HepG2 (cell line): Measurements from ENCODE around the gene FAAH2. TPM values are rescaled to one million over a fixed set of nuclear protein-coding genes. Genes with fewer than 3 reads are reported as not detected.
A peak's percentile ranks its signal among the peaks of the same experiment; 100 is the strongest.

ENCODE experiments used
- ATAC-seq: fragments of 200-7000 bp; cut with Tn5 transposase; 3 replicates; pipeline ENCODE4 v1.9.1; 2020; ENCODE audit warnings: mild to moderate bottlenecking, moderate library complexity
- BruUV-seq: library from RNA; stranded (reverse); fragments of 400-500 nt; replicated peaks from 2 replicates; lab custom pipeline; 2021; lab: Mats Ljungman, UMichigan
- CTCF ChIA-PET: fragments of 300-600 bp; formaldehyde crosslinking; extraction: SDS; loops from one replicate; lab custom pipeline; 2021; ENCODE audit warnings: low total read pairs, inconsistent platforms, low intra/inter-chr PET ratio; lab: Yijun Ruan, JAX
- POLR2A ChIA-PET: fragments of 350-600 bp; sonication (Branson Sonifier 250); formaldehyde crosslinking; loops from one replicate; lab custom pipeline; 2020; ENCODE audit warnings: antibody characterized with exemption, inconsistent platforms; lab: Yijun Ruan, JAX
- DNase-seq: peaks from one replicate; pipeline ENCODE4 v3.0.0-alpha.2; 2015; ENCODE audit warnings: low spot score
- FAIRE-seq: peaks from 3 replicates; lab custom pipeline; 2011; peaks lifted over from hg19 to GRCh38; lab: Jason Lieb, UNC
- H2AFZ ChIP-seq: one replicate; pipeline ENCODE4 v1.6.1; 2011; ENCODE audit warnings: low read length, inconsistent platforms
- H3K27ac ChIP-seq: fragments of 300-600 bp; 3 replicates; pipeline ENCODE4 v1.8.0; 2011; ENCODE audit warnings: mixed run types, mild to moderate bottlenecking, mixed read lengths, low read length, inconsistent platforms; ENCODE audit not compliant: insufficient read depth; ENCODE audit errors: extremely low read length
- H3K27me3 ChIP-seq, 2 experiments: fragments of 200-600 bp in 1 of 2; 2 replicates in 1 of 2; 3 replicates in 1 of 2; pipeline versions ENCODE4 v1.6.0 to v1.8.0; 2011; ENCODE audit warnings: low read length in 2 of 2, mild to moderate bottlenecking in 2 of 2, moderate library complexity in 2 of 2, inconsistent platforms in 1 of 2; ENCODE audit not compliant: insufficient read depth in 2 of 2, control insufficient read depth in 1 of 2
- H3K36me3 ChIP-seq, 2 experiments: fragments of 200-600 bp in 1 of 2; replicated peaks in 1 of 2; 2 replicates in 1 of 2; 3 replicates in 1 of 2; pipeline versions ENCODE4 v1.5.1 to v1.8.0; 2011; ENCODE audit warnings: low read length in 2 of 2, inconsistent platforms in 1 of 2; ENCODE audit not compliant: insufficient read depth in 2 of 2, control insufficient read depth in 1 of 2
- H3K4me1 ChIP-seq: 2 replicates; pipeline ENCODE4 v1.5.1; 2012; ENCODE audit warnings: low read length, inconsistent platforms; ENCODE audit not compliant: insufficient read depth
- H3K4me2 ChIP-seq: 2 replicates; pipeline ENCODE4 v1.6.0; 2011; ENCODE audit warnings: low read depth, low read length, inconsistent platforms
- H3K4me3 ChIP-seq, 3 experiments: fragments of 200-600 bp in 1 of 3; sonication (generic), shearing (Covaris generic) in 1 of 3; replicated peaks in 1 of 3; 2 replicates each; pipeline ENCODE4 v1.5.1; 2011 to 2016; ENCODE audit warnings: low read length in 3 of 3, inconsistent platforms in 2 of 3, low read depth in 2 of 3, mild to moderate bottlenecking in 2 of 3, control low read depth in 1 of 3, mixed read lengths in 1 of 3; ENCODE audit not compliant: insufficient read depth in 1 of 3
- H3K79me2 ChIP-seq: one replicate; pipeline ENCODE4 v1.6.1; 2011; ENCODE audit warnings: low read length, inconsistent platforms; ENCODE audit not compliant: insufficient read depth
- H3K9ac ChIP-seq: 2 replicates; pipeline ENCODE4 v1.6.0; 2011; ENCODE audit warnings: mild to moderate bottlenecking, low read depth, low read length, inconsistent platforms; ENCODE audit not compliant: insufficient read depth
- H3K9me3 ChIP-seq: 2 replicates; pipeline ENCODE4 v1.5.1; 2012; ENCODE audit warnings: mild to moderate bottlenecking, low read length
- H4K20me1 ChIP-seq: 2 replicates; pipeline ENCODE4 v1.6.0; 2011; ENCODE audit warnings: inconsistent platforms, mild to moderate bottlenecking, low read length, moderate library complexity; ENCODE audit not compliant: insufficient read depth
- ARNT ChIP-seq: fragments of 450-650 bp; IDR thresholded peaks from 2 replicates; pipeline ENCODE4 v1.6.1; 2017
- EP300 ChIP-seq, 3 experiments: sonication (generic) in 1 of 3; formaldehyde crosslinking in 1 of 3; IDR thresholded peaks; 2 replicates each; pipeline versions ENCODE4 v1.5.1 to v1.6.1; 2011 to 2020; ENCODE audit warnings: low read depth in 2 of 3, low read length in 2 of 3, borderline replicate concordance in 1 of 3, improper control_type of control experiment in 1 of 3, mild to moderate bottlenecking in 1 of 3, missing genetic modification reagents in 1 of 3, moderate library complexity in 1 of 3
- FOXP4 ChIP-seq: sonication (generic); formaldehyde crosslinking; IDR thresholded peaks from 2 replicates; pipeline ENCODE4 v1.4.0; 2020; ENCODE audit warnings: missing genetic modification reagents
- HMGXB3 ChIP-seq: sonication (generic); formaldehyde crosslinking; IDR thresholded peaks from 2 replicates; pipeline ENCODE4 v1.4.0; 2020; ENCODE audit warnings: missing genetic modification reagents, borderline replicate concordance
- HNF4A ChIP-seq: sonication (generic); formaldehyde crosslinking; IDR thresholded peaks from 2 replicates; pipeline ENCODE4 v1.4.0; 2020; ENCODE audit warnings: missing genetic modification reagents
- NCOA5 ChIP-seq: sonication (generic); formaldehyde crosslinking; IDR thresholded peaks from 2 replicates; pipeline ENCODE4 v1.4.0; 2020; ENCODE audit warnings: missing genetic modification reagents
- PAXIP1 ChIP-seq: sonication (generic); formaldehyde crosslinking; conservative IDR thresholded peaks from 2 replicates; pipeline ENCODE4 v1.4.0; 2020; ENCODE audit warnings: mild to moderate bottlenecking, missing genetic modification reagents, moderate library complexity
- RBM39 ChIP-seq: fragments of 200-400 bp; formaldehyde crosslinking; IDR thresholded peaks from one replicate; pipeline ENCODE4 v1.6.1; 2018; ENCODE audit warnings: antibody characterized with exemption, mild to moderate bottlenecking, low read depth, low read length; ENCODE audit not compliant: poor library complexity, severe bottlenecking
- SMC3 ChIP-seq: IDR thresholded peaks from 2 replicates; pipeline ENCODE4 v1.6.1; 2011; ENCODE audit warnings: low read length, improper control_type of control experiment
- SP2 ChIP-seq: sonication (generic); formaldehyde crosslinking; IDR thresholded peaks from 2 replicates; pipeline ENCODE4 v1.5.1; 2020; ENCODE audit warnings: mild to moderate bottlenecking, missing genetic modification reagents
- ZNF160 ChIP-seq: sonication (generic); formaldehyde crosslinking; IDR thresholded peaks from 2 replicates; pipeline ENCODE4 v1.8.0; 2022; ENCODE audit warnings: mild to moderate bottlenecking, inconsistent platforms, missing genetic modification reagents
- ZNF484 ChIP-seq: sonication (generic); formaldehyde crosslinking; IDR thresholded peaks from 2 replicates; pipeline ENCODE4 v1.5.1; 2020; ENCODE audit warnings: mild to moderate bottlenecking, low read depth, missing genetic modification reagents, borderline replicate concordance
- ZNF496 ChIP-seq: sonication (generic); formaldehyde crosslinking; IDR thresholded peaks from 2 replicates; pipeline ENCODE4 v1.8.1; 2023; ENCODE audit warnings: mild to moderate bottlenecking, moderate library complexity, missing genetic modification reagents; ENCODE audit not compliant: insufficient replicate concordance
- ZNF75D ChIP-seq: sonication (generic); formaldehyde crosslinking; IDR thresholded peaks from 2 replicates; pipeline ENCODE4 v1.8.1; 2023; ENCODE audit warnings: missing genetic modification reagents, mild to moderate bottlenecking, borderline replicate concordance
- WGBS: methylation state at CpG from one replicate; pipeline ENCODE4 v1.1.6; 2017; ENCODE audit warnings: low lambda C conversion rate; 5-methylcytosine and 5-hydroxymethylcytosine counted together
- in situ Hi-C: cut with HindIII; loops from 2 replicates; pipeline ENCODE4 v1.10.0; 2017; ENCODE audit warnings: low pct_unique_long_range_greater_than_20kb; ENCODE audit not compliant: extremely low pct_ligation_motif_present
- intact Hi-C: fragments of 100-400 bp; cut with micrococcal nuclease; formaldehyde crosslinking; loops from one replicate; pipeline ENCODE4 v1.10.0; 2022; ENCODE audit not compliant: unreplicated experiment
- polyA plus RNA-seq, 8 experiments: library from polyadenylated mRNA; depleted of rRNA in 3 of 8; stranded (reverse) in 7 of 8; unstranded in 1 of 8; fragments of >200 nt; fragmentation: Illumina TruSeq in 4 of 8; extraction: Trizol in 4 of 8; gene quantifications; 2 replicates each; pipeline versions ENCODE4 v1.2.1 to v1.2.3, GENCODE V29; 2011 to 2016; ENCODE audit warnings: low read depth in 4 of 8, missing spikeins in 1 of 8, mixed read lengths in 1 of 8; ENCODE audit not compliant: insufficient read depth in 1 of 8
- total RNA-seq, 5 experiments: library from RNA; depleted of rRNA; stranded (reverse); fragments of >200 nt; fragmentation: Illumina TruSeq; extraction: Trizol; gene quantifications; 2 replicates each; pipeline ENCODE4 v1.2.3, GENCODE V29; 2016; ENCODE audit warnings: low read depth in 1 of 5

Gene FAAH2
- total and polyA plus RNA-seq, 2 of the 13 experiments (the other 11 are each of a cell fraction or from before 2014, with no cell fraction given): 1.6 to 3.3 TPM

- H3K27me3 ChIP-seq: no peaks in the 10 kb centered on the region
- no peak overlapping the region for H3K27ac ChIP-seq
- no peak for FAIRE-seq
- no peak overlapping the region for H3K4me2 ChIP-seq
- H3K79me2 ChIP-seq: no peaks in the 10 kb centered on the region
- in situ Hi-C loops (no loop called here), intact Hi-C loops (no loop called here)
- no peaks in the 10 kb centered on the region for H3K9me3 ChIP-seq
- peak; percentile 0 for DNase-seq
- H3K4me3 ChIP-seq: no peak overlapping the region
- no peak overlapping the region for H2AFZ ChIP-seq
- no peak overlapping the region for H3K9ac ChIP-seq
- peaks cover 5% of the 10 kb centered on the region; the same call in 1 of the 2 replicates for H3K4me1 ChIP-seq
- peak; percentile 71 for ATAC-seq
- BruUV-seq: no TSS peak
- H4K20me1 ChIP-seq: no peaks in the 10 kb centered on the region
- WGBS: 4% methylated on average over 2 of the region's 2 CpGs
- POLR2A ChIA-PET: no interaction called here
- no peaks in the 10 kb centered on the region for H3K36me3 ChIP-seq
- CTCF ChIA-PET: no interaction called here
- TF ChIP-seq ZNF496 (CRISPR knock-in tag): no peak
- TF ChIP-seq ZNF160 (CRISPR knock-in tag): no peak
- no peak for TF ChIP-seq SP2 (CRISPR knock-in tag)
- no peak for TF ChIP-seq FOXP4 (CRISPR knock-in tag)
- no peak for TF ChIP-seq ZNF75D (CRISPR knock-in tag)
- peak; percentile 54 for TF ChIP-seq PAXIP1 (CRISPR knock-in tag)
- TF ChIP-seq ARNT: no peak
- TF ChIP-seq EP300 (IDR thresholded peaks at IDR 0.05; ENCODE audit: low read depth in 2 of 2, low read length in 2 of 2): 0 out of 4 replicates have a peak, but pooled peaks of 1 of the 2 experiments have one; percentile 7
- TF ChIP-seq EP300 (CRISPR knock-in tag; IDR thresholded peaks at IDR 0.05; ENCODE audit: borderline replicate concordance): no peak
- TF ChIP-seq HNF4A (CRISPR knock-in tag): 0 out of 2 replicates have a peak, but pooled peaks have one; percentile 10
- TF ChIP-seq RBM39: no peak
- no peak for TF ChIP-seq NCOA5 (CRISPR knock-in tag)
- TF ChIP-seq HMGXB3 (CRISPR knock-in tag): peak; percentile 97
- no peak for TF ChIP-seq ZNF484 (CRISPR knock-in tag)
- TF ChIP-seq SMC3: no peak
Observed at GRCh38 chrX:57519578-57520118, 233.1 kb downstream of the FAAH2 start.
